LoVo (cell line): ENCODE measurements around the gene COMMD1.
"Not testable (repeated sequence)": the region's sequence is repeated elsewhere in the genome, so short reads cannot be mapped to it uniquely, and the experiment has no call there.

Experiments
- DNase-seq: peaks from one replicate; pipeline ENCODE4 v3.0.0-alpha.2; 2016; ENCODE audit warnings: low spot score

The COMMD1 gene

GRCh38 chr2:61905372-61906185 is at the start of gene COMMD1:
TSS of gene COMMD1 (plus strand) at chr2:61905674. CDS start at chr2:61905679, 5 bp downstream.
- DNase-seq: peak; percentile 74

- no peak for DNase-seq
Observed at GRCh38 chr2:61857224-61857623, 48.2 kb upstream of the COMMD1 start.

GRCh38 chr2:61862085-61862484 is 43.4 kb upstream of the COMMD1 start:
- no peak for DNase-seq

GRCh38 chr2:61866482-61867089 is 38.9 kb upstream of the COMMD1 start:
- DNase-seq: not testable (repeated sequence)

- DNase-seq: no peak
Observed at GRCh38 chr2:61876400-61876799, 29.1 kb upstream of the COMMD1 start.

GRCh38 chr2:61877571-61878245 is 27.8 kb upstream of the COMMD1 start:
- DNase-seq: no peak

- no peak for DNase-seq
Observed at GRCh38 chr2:61878761-61879160, 26.7 kb upstream of the COMMD1 start.

- not testable (repeated sequence) for DNase-seq
Observed at GRCh38 chr2:61879351-61879750, 26.1 kb upstream of the COMMD1 start.

- DNase-seq: no peak
Observed at GRCh38 chr2:61882850-61883249, 22.6 kb upstream of the COMMD1 start.

GRCh38 chr2:61885896-61886603 is 19.4 kb upstream of the COMMD1 start:
- DNase-seq: no peak

GRCh38 chr2:61887717-61888266 is 17.7 kb upstream of the COMMD1 start:
- DNase-seq: peak; percentile 35

- DNase-seq: peak; percentile 87
Observed at GRCh38 chr2:61888267-61889055, 17.0 kb upstream of the COMMD1 start, which contains the start of gene CCT4. TSS of gene CCT4 (minus strand) at chr2:61888656. CDS start at chr2:61888507, 149 bp downstream.

GRCh38 chr2:61898810-61899209 is 6.7 kb upstream of the COMMD1 start:
- DNase-seq: no peak

GRCh38 chr2:61900281-61900680 is 5.2 kb upstream of the COMMD1 start:
- no peak for DNase-seq

- DNase-seq: no peak
Observed at GRCh38 chr2:61906186-61906470, 654 bp downstream of the COMMD1 start.

- DNase-seq: no peak
Observed at GRCh38 chr2:61909116-61909515, 3.6 kb downstream of the COMMD1 start.

- no peak for DNase-seq
Observed at GRCh38 chr2:61910603-61911002, 5.1 kb downstream of the COMMD1 start.

GRCh38 chr2:61911510-61911909 is 6.0 kb downstream of the COMMD1 start:
- no peak for DNase-seq

GRCh38 chr2:61914794-61915193 is 9.3 kb downstream of the COMMD1 start:
- not testable (repeated sequence) for DNase-seq

- no peak for DNase-seq
Observed at GRCh38 chr2:61920548-61920947, 15.1 kb downstream of the COMMD1 start.

GRCh38 chr2:61922714-61923113 is 17.2 kb downstream of the COMMD1 start:
- no peak for DNase-seq
